Stimulated activated CD4-positive, alpha-beta T cell treated with anti-CD3 and anti-CD28 coated beads, Interleukin-12 subunit alpha, Interleukin-12 subunit beta, amount 100 ng/mL, for 24 hours (primary cell): ENCODE results near the gene TRPC3.

Source experiments
- DNase-seq, 2 experiments: peaks; one replicate each; pipeline ENCODE4 v3.0.0-alpha.2; 2020; ENCODE audit warnings: low read depth in 2 of 2

TRPC3 gene

GRCh38 chr4:121873604-121874003 lies 78.3 kb downstream of the TRPC3 start:
- no peak for DNase-seq

GRCh38 chr4:121869841-121870822 lies 81.7 kb downstream of the TRPC3 start, which contains the start of gene BBS7:
TSS of gene BBS7 (minus strand) at chr4:121870474. CDS start at chr4:121870313, 161 bp downstream.
- peak; percentile 94 to 99 for DNase-seq

DNA sequence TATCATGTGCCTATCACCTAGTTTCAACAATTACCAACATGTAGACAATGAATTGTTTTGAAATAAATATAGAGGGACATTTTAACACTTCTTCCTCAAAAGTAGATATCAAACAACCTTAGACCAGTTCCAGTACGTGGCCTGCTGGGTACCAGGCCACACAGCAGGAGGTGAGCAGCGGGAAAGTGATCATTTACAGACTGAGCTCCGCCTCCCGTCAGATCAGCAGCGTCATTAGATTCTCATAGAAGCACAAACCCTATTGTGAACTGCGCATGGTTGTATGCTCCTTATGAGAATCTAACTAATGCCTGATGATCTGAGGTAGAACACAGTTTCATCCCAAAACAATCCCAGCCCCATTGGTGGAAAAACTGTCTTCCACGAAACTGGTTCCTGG lies 88.1 kb downstream of the TRPC3 start:
- DNase-seq = no peak

DNA sequence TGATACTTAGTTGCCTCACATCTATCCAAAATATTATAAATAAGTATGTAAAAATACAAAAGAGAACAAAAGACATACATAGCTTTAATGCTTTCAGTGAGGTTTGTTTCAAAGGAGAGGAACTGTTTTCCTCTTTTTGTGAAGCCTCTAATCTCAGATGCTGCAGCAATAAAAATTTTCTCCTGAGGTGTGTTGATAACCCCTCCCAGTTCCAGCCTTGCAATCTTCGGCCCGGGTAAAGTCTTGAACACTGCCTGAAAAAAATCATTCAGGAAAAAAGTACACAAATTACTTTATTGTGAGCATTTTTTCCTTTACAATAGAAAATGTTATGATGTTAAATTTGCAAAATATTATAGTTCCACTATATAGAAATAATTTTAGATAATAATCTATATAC lies 90.4 kb downstream of the TRPC3 start:
- DNase-seq = no peak

DNA sequence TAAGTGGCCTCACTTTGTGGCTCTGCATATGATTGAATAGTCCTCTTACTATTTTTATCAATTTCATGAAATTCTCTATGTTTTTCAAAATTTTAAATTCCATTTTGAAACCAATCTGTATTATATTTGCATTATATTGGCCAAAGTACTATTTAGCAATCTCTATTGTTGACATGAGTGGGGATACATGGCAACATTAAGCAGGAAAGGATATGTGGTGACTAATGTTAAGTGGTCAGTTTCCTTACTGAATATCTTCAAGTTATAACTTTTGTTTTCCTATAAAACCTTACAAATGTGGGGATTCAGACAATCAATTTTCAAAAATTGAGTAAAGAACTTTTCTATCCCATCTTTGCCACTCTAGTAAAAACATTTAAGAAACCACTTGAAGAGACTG lies 91.7 kb downstream of the TRPC3 start:
- DNase-seq = no peak

- DNase-seq = no peak
These were observed 100.5 kb downstream of the TRPC3 start for GRCh38 chr4:121851354-121851753.

GRCh38 chr4:121846662-121847061 lies 105.2 kb downstream of the TRPC3 start:
- DNase-seq = no peak

DNA sequence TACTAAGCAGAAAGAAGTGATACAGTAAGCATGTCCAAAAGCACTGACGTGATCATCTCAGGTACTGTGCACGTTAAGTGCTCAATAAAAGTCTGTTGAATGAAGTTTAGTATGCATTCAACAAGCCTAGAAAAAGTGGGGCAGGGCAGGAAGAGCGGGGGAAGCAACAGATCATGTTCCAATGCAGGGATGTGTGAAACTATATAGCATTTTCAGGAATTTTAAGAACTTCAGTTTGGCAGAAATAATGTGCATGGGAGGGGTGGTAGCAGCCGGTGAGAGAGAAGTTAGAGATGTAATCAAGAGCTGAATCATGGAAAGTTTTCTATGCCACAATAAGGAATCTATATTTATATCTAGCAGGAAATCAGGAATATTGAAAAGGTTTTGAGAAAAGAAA lies 109.0 kb downstream of the TRPC3 start:
- DNase-seq = no peak

- DNase-seq = no peak
These were observed 113.7 kb downstream of the TRPC3 start for GRCh38 chr4:121838136-121838535.

DNA sequence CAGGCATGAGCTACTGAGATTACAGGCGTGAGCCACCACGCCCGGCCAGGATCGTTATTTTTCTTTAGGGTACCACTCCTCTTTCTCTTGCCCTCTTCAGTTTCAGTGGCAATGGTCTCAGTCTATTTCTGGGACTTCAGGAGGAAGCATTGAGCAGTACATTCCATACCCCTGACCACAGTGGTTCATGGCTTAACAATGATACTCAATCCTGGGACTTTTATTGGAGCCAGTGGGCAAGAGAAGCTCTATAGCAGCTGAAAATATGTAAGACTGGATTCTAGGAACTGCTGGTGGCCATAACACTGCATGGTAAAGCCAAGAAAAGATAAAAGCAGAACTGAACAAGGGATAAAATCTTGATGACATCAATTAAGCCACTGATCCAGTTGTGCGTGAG lies 122.3 kb downstream of the TRPC3 start:
- no peak for DNase-seq
